ENCODE measurements around the gene CD93.
A peak's percentile ranks its signal among the peaks of the same experiment; 100 is the strongest.

The CD93 gene

GRCh38 chr20:23086056-23086566, at the start of gene CD93:
CD93 (minus strand) TSS chr20:23086324; CDS start chr20:23086192, 132 bp downstream.
- DNase-seq (ENCODE audit: low read depth in 2 of 2) = peak in 1 of 2 donors; percentile 2

- DNase-seq (ENCODE audit: low read depth in 2 of 2) = no peak
Observed at GRCh38 chr20:23133560-23133998, 47.5 kb upstream of the CD93 start.

- no peak for DNase-seq (ENCODE audit: low read depth in 2 of 2)
Observed at GRCh38 chr20:23132930-23133559, 46.9 kb upstream of the CD93 start.

GRCh38 chr20:23132293-23132929, 46.3 kb upstream of the CD93 start:
- no peak for DNase-seq (ENCODE audit: low read depth in 2 of 2)

GRCh38 chr20:23131766-23132165, 45.6 kb upstream of the CD93 start:
- no peak for DNase-seq (ENCODE audit: low read depth in 2 of 2)

- DNase-seq (ENCODE audit: low read depth in 2 of 2) = no peak
Observed at GRCh38 chr20:23130622-23131140, 44.6 kb upstream of the CD93 start.

GRCh38 chr20:23129891-23130621, 43.9 kb upstream of the CD93 start:
- no peak for DNase-seq (ENCODE audit: low read depth in 2 of 2)

- no peak for DNase-seq (ENCODE audit: low read depth in 2 of 2)
Observed at GRCh38 chr20:23129266-23129665, 43.1 kb upstream of the CD93 start.

- no peak for DNase-seq (ENCODE audit: low read depth in 2 of 2)
Observed at GRCh38 chr20:23128461-23129125, 42.5 kb upstream of the CD93 start.

GRCh38 chr20:23127506-23128279, 41.6 kb upstream of the CD93 start:
- DNase-seq (ENCODE audit: low read depth in 2 of 2) = no peak

- no peak for DNase-seq (ENCODE audit: low read depth in 2 of 2)
Observed at GRCh38 chr20:23126281-23127061, 40.3 kb upstream of the CD93 start.

- DNase-seq (ENCODE audit: low read depth in 2 of 2) = no peak
Observed at GRCh38 chr20:23125625-23126191, 39.6 kb upstream of the CD93 start.

GRCh38 chr20:23125159-23125558, 39.0 kb upstream of the CD93 start:
- DNase-seq (ENCODE audit: low read depth in 2 of 2) = no peak

- DNase-seq (ENCODE audit: low read depth in 2 of 2) = no peak
Observed at GRCh38 chr20:23123886-23124285, 37.8 kb upstream of the CD93 start.

- DNase-seq (ENCODE audit: low read depth in 2 of 2) = no peak
Observed at GRCh38 chr20:23122796-23123655, 36.9 kb upstream of the CD93 start.

- no peak for DNase-seq (ENCODE audit: low read depth in 2 of 2)
Observed at GRCh38 chr20:23122321-23122720, 36.2 kb upstream of the CD93 start.

GRCh38 chr20:23121751-23122320, 35.7 kb upstream of the CD93 start:
- DNase-seq (ENCODE audit: low read depth in 2 of 2) = no peak

- no peak for DNase-seq (ENCODE audit: low read depth in 2 of 2)
Observed at GRCh38 chr20:23120936-23121750, 35.0 kb upstream of the CD93 start.
